K562 (cell line): ENCODE measurements around the gene BLTP3A. TPM values are rescaled to one million over a fixed set of nuclear protein-coding genes. Genes with fewer than 3 reads are reported as not detected.

ENCODE experiments used
- C11orf30 ChIP-seq: fragments of 450-650 bp; IDR thresholded peaks from 2 replicates; pipeline ENCODE4 v1.6.1; 2016; ENCODE audit warnings: low read depth, mild to moderate bottlenecking
- ELF4 ChIP-seq: fragments of 450-650 bp; formaldehyde crosslinking; IDR thresholded peaks from 2 replicates; pipeline ENCODE4 v1.4.0; 2022; ENCODE audit warnings: missing genetic modification characterization
- GABPB1 ChIP-seq: sonication (generic); formaldehyde crosslinking; IDR thresholded peaks from 2 replicates; pipeline ENCODE4 v1.8.0; 2022; ENCODE audit warnings: mild to moderate bottlenecking, missing genetic modification reagents
- GTF2E2 ChIP-seq: fragments of 200-800 bp; sonication (Bioruptor generic); IDR thresholded peaks from 2 replicates; pipeline ENCODE4 v1.6.1; 2016; ENCODE audit warnings: missing genetic modification characterization, missing compliant biosample characterization
- HBP1 ChIP-seq: fragments of 450-650 bp; formaldehyde crosslinking; IDR thresholded peaks from 2 replicates; pipeline ENCODE4 v1.4.0; 2022; ENCODE audit warnings: missing genetic modification characterization
- HINFP ChIP-seq: fragments of 450-650 bp; conservative IDR thresholded peaks from 2 replicates; pipeline ENCODE4 v1.6.1; 2016; ENCODE audit warnings: missing genetic modification characterization, low read depth, mild to moderate bottlenecking, control low read depth, missing compliant biosample characterization
- HLTF ChIP-seq: fragments of 450-650 bp; IDR thresholded peaks from 2 replicates; pipeline ENCODE4 v1.6.1; 2016
- ILK ChIP-seq: fragments of 450-650 bp; IDR thresholded peaks from 2 replicates; pipeline ENCODE4 v1.6.1; 2016; ENCODE audit warnings: missing genetic modification characterization, low read depth, mild to moderate bottlenecking, missing compliant biosample characterization, moderate library complexity, borderline replicate concordance
- L3MBTL2 ChIP-seq: fragments of 450-650 bp; IDR thresholded peaks from 2 replicates; pipeline ENCODE4 v1.6.1; 2016; ENCODE audit warnings: mild to moderate bottlenecking, moderate library complexity
- MCM7 ChIP-seq, 2 experiments: fragments of 450-650 bp; IDR thresholded peaks; 2 replicates each; pipeline ENCODE4 v1.6.1; 2016 to 2018
- MYC ChIP-seq, 2 experiments: fragments of 250-450 bp in 1 of 2; sonication (Bioruptor Pico) in 1 of 2; IDR thresholded peaks; 2 replicates each; pipeline versions ENCODE4 v1.5.1 to v1.6.1; 2012 to 2021; ENCODE audit warnings: low read depth in 2 of 2, borderline replicate concordance in 1 of 2, improper control_type of control experiment in 1 of 2, low read length in 1 of 2, mild to moderate bottlenecking in 1 of 2, moderate library complexity in 1 of 2
- RBM39 ChIP-seq: fragments of 200-400 bp; formaldehyde crosslinking; optimal IDR thresholded peaks from 2 replicates; pipeline ENCODE3; 2018; ENCODE audit warnings: low read depth, low read length
- SMARCC2 ChIP-seq: fragments of 450-650 bp; IDR thresholded peaks from 2 replicates; pipeline ENCODE4 v1.6.1; 2017; ENCODE audit warnings: antibody characterized with exemption, moderate library complexity, mild to moderate bottlenecking, low read depth
- SRF ChIP-seq, 2 experiments: fragments of 250-450, 450-650 bp in 1 of 2; sonication (Bioruptor Pico) in 1 of 2; sonication (generic) in 1 of 2; formaldehyde crosslinking; IDR thresholded peaks; 2 replicates each; pipeline versions ENCODE4 v1.5.0 to v1.5.1; 2020 to 2022; ENCODE audit warnings: mild to moderate bottlenecking in 1 of 2, missing genetic modification reagents in 1 of 2
- ZBTB7A ChIP-seq: IDR thresholded peaks from 2 replicates; pipeline ENCODE4 v1.6.1; 2011; ENCODE audit warnings: low read depth, mild to moderate bottlenecking, low read length, moderate library complexity, borderline replicate concordance; ENCODE audit not compliant: control insufficient read depth
- polyA plus RNA-seq, 8 experiments: library from polyadenylated mRNA; depleted of rRNA in 4 of 8; stranded (reverse) in 5 of 8; unstranded in 3 of 8; fragments of >200 nt; fragmentation: Nextera tagmentation in 2 of 8; fragmentation: Illumina TruSeq in 1 of 8; extraction: Ambion mirVana in 2 of 8; extraction: Trizol in 1 of 8; gene quantifications; 2 replicates each; pipeline versions ENCODE4 v1.2.1 to v1.2.3, GENCODE V29; 2011 to 2014; ENCODE audit warnings: inconsistent platforms in 1 of 8, missing spikeins in 1 of 8
- total RNA-seq, 7 experiments: library from RNA; depleted of rRNA in 6 of 7; stranded (reverse); fragments of >200 nt in 6 of 7; fragmentation: Illumina TruSeq in 2 of 7; extraction: Trizol in 2 of 7; gene quantifications; 2 replicates each; pipeline versions ENCODE4 v1.2.1 to v1.2.3, GENCODE V29; 2011 to 2021; ENCODE audit warnings: low replicate concordance in 1 of 7
- TF ChIP-seq, protein P1 (sequence below), 2 experiments: fragments of 450-650 bp; IDR thresholded peaks; 2 replicates each; pipeline ENCODE4 v1.6.1; 2018; ENCODE audit warnings: mild to moderate bottlenecking in 2 of 2, low read depth in 1 of 2; ENCODE audit not compliant: partially characterized antibody in 2 of 2
- TF ChIP-seq, protein P2 (sequence below): fragments of 450-650 bp; formaldehyde crosslinking; conservative IDR thresholded peaks from 2 replicates; pipeline ENCODE4 v1.4.0; 2022; ENCODE audit warnings: mild to moderate bottlenecking, missing genetic modification characterization

BLTP3A gene
- total and polyA plus RNA-seq, 9 of the 15 experiments (the other 6 are each of a cell fraction or from before 2014, with no cell fraction given), result 7.5 to 34.6 (median 15.5) TPM

DNA sequence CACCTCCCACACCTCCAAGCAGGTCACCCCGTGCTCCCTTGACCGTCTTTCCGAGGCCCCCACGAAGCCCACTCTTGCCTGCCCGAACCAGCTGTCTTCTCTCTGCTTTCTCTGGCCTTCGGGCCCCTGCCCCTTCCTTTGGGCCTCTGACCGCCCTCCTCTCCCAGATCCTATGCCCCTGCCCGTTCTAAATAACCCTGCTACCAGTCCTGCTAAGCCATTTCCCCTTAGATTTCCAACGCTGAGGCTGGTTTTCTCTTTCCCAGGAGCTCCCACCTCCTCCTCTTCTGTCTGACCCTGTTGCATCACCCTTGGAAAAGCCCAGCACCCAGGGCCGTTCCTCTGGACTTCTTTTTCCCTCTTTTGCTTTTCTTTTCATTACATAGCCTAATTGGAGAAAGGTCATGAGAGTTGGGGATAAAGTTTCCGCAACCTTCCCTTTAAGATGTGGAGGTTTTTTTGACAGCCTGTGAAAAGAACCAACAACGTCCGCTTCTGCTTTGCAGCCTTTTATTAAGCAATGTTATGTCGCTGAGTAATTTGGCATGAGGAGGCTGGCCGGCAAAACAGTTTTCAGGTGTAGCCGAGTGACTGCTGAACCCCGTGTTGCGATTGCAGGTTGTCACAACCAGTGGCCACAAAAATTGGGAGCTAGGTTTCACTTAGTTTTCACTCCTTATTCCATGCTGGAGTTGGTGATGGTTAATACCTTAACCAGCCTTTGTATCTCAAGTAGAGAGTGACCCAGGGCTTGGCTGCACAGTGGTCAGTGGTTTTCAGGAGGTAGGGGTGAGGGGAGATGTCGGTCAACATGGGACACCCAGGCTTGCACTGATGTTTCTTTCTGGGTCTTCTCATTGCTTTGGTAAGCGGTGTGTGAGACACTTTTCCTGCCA, 970 bp downstream of the BLTP3A start (continued):
- TF ChIP-seq, protein P1, sequence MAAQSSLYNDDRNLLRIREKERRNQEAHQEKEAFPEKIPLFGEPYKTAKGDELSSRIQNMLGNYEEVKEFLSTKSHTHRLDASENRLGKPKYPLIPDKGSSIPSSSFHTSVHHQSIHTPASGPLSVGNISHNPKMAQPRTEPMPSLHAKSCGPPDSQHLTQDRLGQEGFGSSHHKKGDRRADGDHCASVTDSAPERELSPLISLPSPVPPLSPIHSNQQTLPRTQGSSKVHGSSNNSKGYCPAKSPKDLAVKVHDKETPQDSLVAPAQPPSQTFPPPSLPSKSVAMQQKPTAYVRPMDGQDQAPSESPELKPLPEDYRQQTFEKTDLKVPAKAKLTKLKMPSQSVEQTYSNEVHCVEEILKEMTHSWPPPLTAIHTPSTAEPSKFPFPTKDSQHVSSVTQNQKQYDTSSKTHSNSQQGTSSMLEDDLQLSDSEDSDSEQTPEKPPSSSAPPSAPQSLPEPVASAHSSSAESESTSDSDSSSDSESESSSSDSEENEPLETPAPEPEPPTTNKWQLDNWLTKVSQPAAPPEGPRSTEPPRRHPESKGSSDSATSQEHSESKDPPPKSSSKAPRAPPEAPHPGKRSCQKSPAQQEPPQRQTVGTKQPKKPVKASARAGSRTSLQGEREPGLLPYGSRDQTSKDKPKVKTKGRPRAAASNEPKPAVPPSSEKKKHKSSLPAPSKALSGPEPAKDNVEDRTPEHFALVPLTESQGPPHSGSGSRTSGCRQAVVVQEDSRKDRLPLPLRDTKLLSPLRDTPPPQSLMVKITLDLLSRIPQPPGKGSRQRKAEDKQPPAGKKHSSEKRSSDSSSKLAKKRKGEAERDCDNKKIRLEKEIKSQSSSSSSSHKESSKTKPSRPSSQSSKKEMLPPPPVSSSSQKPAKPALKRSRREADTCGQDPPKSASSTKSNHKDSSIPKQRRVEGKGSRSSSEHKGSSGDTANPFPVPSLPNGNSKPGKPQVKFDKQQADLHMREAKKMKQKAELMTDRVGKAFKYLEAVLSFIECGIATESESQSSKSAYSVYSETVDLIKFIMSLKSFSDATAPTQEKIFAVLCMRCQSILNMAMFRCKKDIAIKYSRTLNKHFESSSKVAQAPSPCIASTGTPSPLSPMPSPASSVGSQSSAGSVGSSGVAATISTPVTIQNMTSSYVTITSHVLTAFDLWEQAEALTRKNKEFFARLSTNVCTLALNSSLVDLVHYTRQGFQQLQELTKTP (IDR thresholded peaks at IDR 0.05; ENCODE audit: low read depth in 1 of 2, partially characterized antibody in 2 of 2), result peak in 1 of 2 experiments; percentile 63
- TF ChIP-seq C11orf30 (no peak), ZBTB7A (peak; percentile 7; the same call in 1 of the 2 replicates), GABPB1 (CRISPR knock-in tag) (peak; percentile 23; the same call in 1 of the 2 replicates), MYC (IDR thresholded peaks at IDR 0.05; ENCODE audit: low read depth, low read length) (peak; percentile 63), MYC (CRISPR knock-in tag; IDR thresholded peaks at IDR 0.05; ENCODE audit: borderline replicate concordance, low read depth) (0 out of 2 replicates have a peak, but pooled peaks have one; percentile 14), SMARCC2 (peak; percentile 56; the same call in 1 of the 2 replicates), HBP1 (CRISPR knock-in tag) (peak; percentile 82), HINFP (tag) (peak; percentile 85), SRF (CRISPR knock-in tag; IDR thresholded peaks at IDR 0.05) (0 out of 4 replicates have a peak, but pooled peaks of 1 of the 2 experiments have one; percentile 16), L3MBTL2 (peak; percentile 32; the same call in 1 of the 2 replicates), RBM39 (peak; percentile 61), MCM7 (IDR thresholded peaks at IDR 0.05) (0 out of 4 replicates have a peak, but pooled peaks of 1 of the 2 experiments have one; percentile 26), ELF4 (peak; percentile 72; the same call in 1 of the 2 replicates), ILK (no peak), HLTF (peak; percentile 59; the same call in 1 of the 2 replicates), GTF2E2 (tag) (0 out of 2 replicates have a peak, but pooled peaks have one; percentile 3)
- TF ChIP-seq, protein P2, sequence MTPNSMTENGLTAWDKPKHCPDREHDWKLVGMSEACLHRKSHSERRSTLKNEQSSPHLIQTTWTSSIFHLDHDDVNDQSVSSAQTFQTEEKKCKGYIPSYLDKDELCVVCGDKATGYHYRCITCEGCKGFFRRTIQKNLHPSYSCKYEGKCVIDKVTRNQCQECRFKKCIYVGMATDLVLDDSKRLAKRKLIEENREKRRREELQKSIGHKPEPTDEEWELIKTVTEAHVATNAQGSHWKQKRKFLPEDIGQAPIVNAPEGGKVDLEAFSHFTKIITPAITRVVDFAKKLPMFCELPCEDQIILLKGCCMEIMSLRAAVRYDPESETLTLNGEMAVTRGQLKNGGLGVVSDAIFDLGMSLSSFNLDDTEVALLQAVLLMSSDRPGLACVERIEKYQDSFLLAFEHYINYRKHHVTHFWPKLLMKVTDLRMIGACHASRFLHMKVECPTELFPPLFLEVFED (CRISPR knock-in tag), result 0 out of 2 replicates have a peak, but pooled peaks have one; percentile 23
